GM12878 (cell line): ENCODE measurements around the gene PHC1. TPM values are rescaled to one million over a fixed set of nuclear protein-coding genes. Genes with fewer than 3 reads are reported as not detected.
A peak's percentile ranks its signal among the peaks of the same experiment; 100 is the strongest.
"Not testable (repeated sequence)": the region's sequence is repeated elsewhere in the genome, so short reads cannot be mapped to it uniquely, and the experiment has no call there.

ENCODE experiments used
- ATAC-seq: fragments of 200-7000 bp; cut with Tn5 transposase; 3 replicates; pipeline ENCODE4 v1.9.1; 2020; ENCODE audit warnings: mild to moderate bottlenecking, moderate library complexity
- BruUV-seq: library from RNA; stranded (reverse); fragments of 400-500 nt; replicated peaks from 2 replicates; lab custom pipeline; 2021; lab: Mats Ljungman, UMichigan
- CTCF ChIA-PET: fragments of 300-600 bp; sonication (Branson Sonifier 250); formaldehyde crosslinking; extraction: SDS; loops from one replicate; lab custom pipeline; 2021; ENCODE audit warnings: inconsistent platforms; lab: Yijun Ruan, JAX
- POLR2A ChIA-PET: fragments of 350-600 bp; formaldehyde crosslinking; extraction: SDS; loops from one replicate; lab custom pipeline; 2021; ENCODE audit warnings: inconsistent platforms; lab: Charles Lee
- RAD21 ChIA-PET: fragments of 300-600 bp; sonication (Branson Sonifier 250); formaldehyde crosslinking; loops from one replicate; lab custom pipeline; 2023; ENCODE audit warnings: antibody characterized with exemption; ENCODE audit not compliant: unreplicated experiment; lab: Charles Lee
- SMC1A ChIA-PET: fragments of 300-600 bp; sonication (Branson Sonifier 250); formaldehyde crosslinking; loops from one replicate; lab custom pipeline; 2023; ENCODE audit not compliant: unreplicated experiment, uncharacterized antibody; lab: Charles Lee
- DNase-seq: peaks from one replicate; pipeline ENCODE4 v3.0.0-alpha.2; 2011; ENCODE audit warnings: low read depth, low spot score
- FAIRE-seq: peaks from 3 replicates; lab custom pipeline; 2011; peaks lifted over from hg19 to GRCh38; lab: Jason Lieb, UNC
- H2AFZ ChIP-seq: 2 replicates; pipeline ENCODE4 v1.6.0; 2011; ENCODE audit warnings: low read depth, low read length, control low read depth; ENCODE audit not compliant: control insufficient read depth
- H3K27ac ChIP-seq: 2 replicates; pipeline ENCODE4 v1.5.1; 2011; ENCODE audit warnings: control low read depth; ENCODE audit not compliant: control insufficient read depth, insufficient read depth
- H3K27me3 ChIP-seq, 2 experiments: replicated peaks in 1 of 2; 2 replicates each; pipeline versions ENCODE4 v1.6.0 to v1.6.1; 2011; ENCODE audit warnings: low read length in 1 of 2; ENCODE audit not compliant: control insufficient read depth in 2 of 2, insufficient read depth in 2 of 2
- H3K36me3 ChIP-seq, 2 experiments: 2 replicates each; pipeline ENCODE4 v1.5.1; 2011; ENCODE audit warnings: low read length in 1 of 2; ENCODE audit not compliant: control insufficient read depth in 2 of 2, insufficient read depth in 2 of 2
- H3K4me1 ChIP-seq: 2 replicates; pipeline ENCODE4 v1.6.1; 2011; ENCODE audit warnings: mild to moderate bottlenecking, low read length, moderate library complexity, mixed read lengths; ENCODE audit not compliant: control insufficient read depth, insufficient read depth
- H3K4me2 ChIP-seq: 2 replicates; pipeline ENCODE4 v1.6.0; 2011; ENCODE audit warnings: control low read depth; ENCODE audit not compliant: control insufficient read depth, insufficient read depth
- H3K4me3 ChIP-seq: fragments of 200-600 bp; sonication (generic); 2 replicates; pipeline ENCODE4 v1.5.1; 2016
- H3K79me2 ChIP-seq: 2 replicates; pipeline ENCODE4 v1.6.0; 2011; ENCODE audit warnings: low read length; ENCODE audit not compliant: control insufficient read depth, insufficient read depth
- H3K9ac ChIP-seq: 2 replicates; pipeline ENCODE4 v1.8.0; 2011; ENCODE audit warnings: low read length, control low read depth, mixed read lengths; ENCODE audit not compliant: control insufficient read depth, insufficient read depth
- H3K9me3 ChIP-seq: replicated peaks from 3 replicates; pipeline ENCODE4 v1.5.1; 2011; ENCODE audit warnings: mild to moderate bottlenecking, low read length; ENCODE audit not compliant: control insufficient read depth, insufficient read depth
- H4K20me1 ChIP-seq: 2 replicates; pipeline ENCODE4 v1.6.0; 2011; ENCODE audit not compliant: control insufficient read depth, insufficient read depth
- NR2F1 ChIP-seq: fragments of 450-650 bp; conservative IDR thresholded peaks from 2 replicates; pipeline ENCODE4 v1.6.1; 2017; ENCODE audit warnings: mild to moderate bottlenecking
- SPI1 ChIP-seq: IDR thresholded peaks from 2 replicates; pipeline ENCODE4 v1.6.1; 2011; ENCODE audit warnings: low read depth, mild to moderate bottlenecking, low read length, moderate library complexity, borderline replicate concordance; ENCODE audit not compliant: insufficient read depth
- SRF ChIP-seq, 2 experiments: IDR thresholded peaks; 2 replicates each; pipeline ENCODE4 v1.6.1; 2011; ENCODE audit warnings: low read depth in 2 of 2, low read length in 2 of 2, mild to moderate bottlenecking in 1 of 2, moderate library complexity in 1 of 2
- WGBS: methylation state at CpG from one replicate; pipeline ENCODE4 v1.1.6; 2016; ENCODE audit warnings: low lambda C conversion rate; ENCODE audit not compliant: insufficient replicate concordance, insufficient coverage; ENCODE audit errors: missing lambda C conversion rate; 5-methylcytosine and 5-hydroxymethylcytosine counted together
- in situ Hi-C: fragments of 300-500 bp; cut with MboI; formaldehyde crosslinking; loops from 9 replicates; pipeline ENCODE4 v1.14.3; 2018; ENCODE audit warnings: mixed read lengths
- intact Hi-C: fragments of 100-400 bp; cut with micrococcal nuclease; formaldehyde crosslinking; loops from one replicate; pipeline ENCODE4 v1.14.2; 2022; ENCODE audit not compliant: unreplicated experiment
- polyA plus RNA-seq, 11 experiments: library from polyadenylated mRNA; depleted of rRNA in 4 of 11; unstranded in 6 of 11; stranded (reverse) in 5 of 11; fragments of >200 nt; fragmentation: Nextera tagmentation in 4 of 11; fragmentation: Illumina TruSeq in 1 of 11; extraction: Ambion mirVana in 4 of 11; extraction: Trizol in 1 of 11; gene quantifications; 1 replicate in 1 of 11; 2 replicates in 10 of 11; pipeline versions ENCODE4 v1.2.1 to v1.2.3, GENCODE V29; 2011 to 2016; ENCODE audit warnings: inconsistent platforms in 2 of 11, missing spikeins in 2 of 11, low read depth in 1 of 11
- total RNA-seq, 4 experiments: library from RNA; depleted of rRNA in 3 of 4; stranded (reverse); fragments of >200 nt in 3 of 4; fragmentation: Illumina TruSeq in 1 of 4; extraction: Trizol in 1 of 4; gene quantifications; 2 replicates each; pipeline versions ENCODE4 v1.2.1 to v1.2.3, GENCODE V29; 2013 to 2021

Gene PHC1
- total and polyA plus RNA-seq, 10 of the 15 experiments (the other 5 are each of a cell fraction or from before 2014, with no cell fraction given) = 0.50 to 16.3 (median 2.1) TPM

GRCh38 chr12:8902703-8903102 is 11.6 kb upstream of the PHC1 start:
- SMC1A ChIA-PET, FAIRE-seq: not testable (repeated sequence)

GRCh38 chr12:8903646-8904045 is 10.7 kb upstream of the PHC1 start:
- H3K4me1 ChIP-seq = no peaks in the 10 kb centered on the region
- intact Hi-C loops (no loop called here), in situ Hi-C loops (no loop called here)
- BruUV-seq = no TSS peak
- FAIRE-seq (no peak), ATAC-seq (no peak), DNase-seq (no peak)
- ChIA-PET POLR2A (no interaction called here), SMC1A (interaction anchor here (0.9 kb wide), 1 partner anchor 146 kb away, joined by 3 read pairs; no protein-coding TSS in a partner anchor), CTCF (interaction anchor here (1.6 kb wide), 1 partner anchor 13 kb away, joined by 8 read pairs; no protein-coding TSS in a partner anchor), RAD21 (no interaction called here)
- H3K9me3 ChIP-seq = no peaks in the 10 kb centered on the region; the same call in 2 of the 3 replicates
- no peak overlapping the region for H2AFZ ChIP-seq
- H3K36me3 ChIP-seq = no peaks in the 10 kb centered on the region
- H4K20me1 ChIP-seq = no peaks in the 10 kb centered on the region
- no peak overlapping the region for H3K27ac ChIP-seq
- no peaks in the 10 kb centered on the region for H3K27me3 ChIP-seq
- no peak overlapping the region for H3K4me3 ChIP-seq
- H3K9ac ChIP-seq = no peak overlapping the region
- no peak for TF ChIP-seq NR2F1
- no peaks in the 10 kb centered on the region for H3K79me2 ChIP-seq
- no peak overlapping the region for H3K4me2 ChIP-seq
- 48% methylated on average over 3 of the region's 3 CpGs for WGBS

More at GRCh38 chr12:8902703-8903102, 11.6 kb upstream of the PHC1 start:
- intact Hi-C loops, H3K27ac ChIP-seq, CTCF ChIA-PET, H2AFZ ChIP-seq, ATAC-seq, BruUV-seq, H3K36me3 ChIP-seq, H4K20me1 ChIP-seq, H3K79me2 ChIP-seq, H3K4me2 ChIP-seq, in situ Hi-C loops, DNase-seq, H3K27me3 ChIP-seq, H3K4me1 ChIP-seq, H3K4me3 ChIP-seq, H3K9me3 ChIP-seq, H3K9ac ChIP-seq, RAD21 ChIA-PET: not testable (repeated sequence)
- 9% methylated on average over 5 of the region's 5 CpGs for WGBS
- POLR2A ChIA-PET = interaction anchor here (0.6 to 0.7 kb wide), 2 partner anchors 24 to 355 kb away, joined by 3 to 5 read pairs; no protein-coding TSS in a partner anchor
- TF ChIP-seq SRF (IDR thresholded peaks at IDR 0.05; ENCODE audit: low read depth in 2 of 2, low read length in 2 of 2) (peak; percentile 23 to 87; a peak in 2 of 4 replicates), SPI1 (peak; percentile 43; the same call in 1 of the 2 replicates)
